CD1c-positive myeloid dendritic cell (primary cell): ENCODE data around the gene RGS5.
"Not testable (repeated sequence)": the region's sequence is repeated elsewhere in the genome, so short reads cannot be mapped to it uniquely, and the experiment has no call there.

ENCODE experiments used
- DNase-seq: peaks from one replicate; pipeline ENCODE4 v3.0.0-alpha.2; 2016; ENCODE audit errors: extremely low spot score

The RGS5 gene, protein sequence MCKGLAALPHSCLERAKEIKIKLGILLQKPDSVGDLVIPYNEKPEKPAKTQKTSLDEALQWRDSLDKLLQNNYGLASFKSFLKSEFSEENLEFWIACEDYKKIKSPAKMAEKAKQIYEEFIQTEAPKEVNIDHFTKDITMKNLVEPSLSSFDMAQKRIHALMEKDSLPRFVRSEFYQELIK

DNA sequence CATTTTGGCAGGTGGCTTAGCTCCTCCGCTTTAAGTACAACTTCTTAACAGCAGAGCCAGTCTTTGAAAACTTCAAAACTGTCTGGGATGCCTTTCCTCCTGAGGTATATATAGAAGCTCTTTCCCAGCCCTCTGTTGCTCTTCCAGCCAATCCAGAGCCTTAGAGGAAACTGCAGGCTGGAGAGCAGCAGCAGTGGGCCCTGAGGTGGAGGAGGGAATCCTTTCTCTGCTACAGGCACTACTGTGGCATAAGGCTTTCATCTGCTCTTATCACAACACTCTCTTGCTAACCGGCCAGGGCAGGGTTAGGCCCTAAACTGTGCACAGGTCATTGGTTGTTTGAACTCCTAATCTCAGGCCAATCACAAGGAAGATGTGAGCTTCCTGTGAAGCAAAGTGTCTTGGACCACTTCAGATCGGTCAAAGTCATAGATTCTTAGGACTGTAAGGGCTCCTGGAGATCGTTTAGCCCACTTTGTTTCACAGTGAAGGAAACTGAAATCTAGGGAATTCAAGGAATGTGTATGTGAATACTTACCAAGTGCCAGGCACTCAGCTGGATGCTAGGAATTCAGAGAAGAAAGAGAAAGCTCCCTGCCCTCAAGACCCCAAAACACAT, at the start of gene RGS5:
Gene RGS5, minus strand, starts transcription at position 84 of the 619 bp plus-strand sequence. Its CDS starts 81 bp downstream, at position 3.
- no peak for DNase-seq

DNA sequence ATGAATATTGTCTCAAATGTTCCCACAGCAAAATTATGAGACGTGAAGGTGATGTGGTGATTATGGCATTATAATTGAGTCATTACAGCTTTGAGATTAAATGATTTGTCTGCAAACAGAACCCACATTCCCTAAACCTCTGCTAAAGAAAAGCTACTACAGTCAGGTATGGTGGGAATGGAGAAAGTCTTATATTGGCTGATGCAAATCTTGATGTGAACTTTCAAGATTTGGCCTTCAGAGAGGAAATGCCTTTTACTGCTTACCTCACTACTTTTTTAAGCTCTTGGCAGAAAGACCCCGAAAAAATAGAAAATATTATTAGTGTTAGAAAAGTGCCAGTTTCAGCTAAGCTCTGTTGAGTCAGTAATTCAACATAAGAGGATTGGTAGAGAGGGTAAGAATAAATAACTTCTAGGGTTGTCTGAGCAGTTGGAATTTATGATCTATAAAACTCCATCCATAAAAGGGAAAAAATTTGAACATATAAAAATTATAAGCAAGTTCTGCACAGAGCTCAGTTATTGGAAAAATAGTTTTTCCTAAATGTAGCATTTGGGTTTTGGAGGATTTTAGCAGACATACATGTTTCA, 47.8 kb upstream of the RGS5 start:
- no peak for DNase-seq

- no peak for DNase-seq
These were observed 45.3 kb upstream of the RGS5 start for GRCh38 chr1:163248064-163248463.

GRCh38 chr1:163244648-163245047, 41.9 kb upstream of the RGS5 start:
- DNase-seq = not testable (repeated sequence)

- DNase-seq = no peak
These were observed 39.0 kb upstream of the RGS5 start for GRCh38 chr1:163241746-163242145.

DNA sequence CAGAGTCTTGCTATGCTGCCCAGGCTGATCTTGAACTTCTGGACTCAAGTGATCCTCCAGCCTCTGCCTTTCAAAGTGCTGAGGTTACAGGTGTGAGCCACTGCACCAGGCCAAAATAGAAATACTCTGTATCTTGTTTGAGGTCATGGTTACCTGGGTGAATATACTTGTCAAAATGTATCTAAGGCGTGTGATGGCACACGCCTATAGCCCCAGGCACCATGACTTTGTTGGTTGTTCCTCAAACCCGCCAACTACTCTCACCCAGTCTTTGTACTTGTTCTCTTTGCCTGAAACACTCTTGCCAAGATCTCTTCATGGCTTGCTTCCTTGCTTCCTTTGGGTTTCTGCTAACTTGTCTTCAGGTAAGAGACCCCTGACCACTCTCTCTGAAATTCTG, 38.0 kb upstream of the RGS5 start:
- no peak for DNase-seq

- not testable (repeated sequence) for DNase-seq
These were observed 30.9 kb upstream of the RGS5 start for GRCh38 chr1:163233643-163234042.

GRCh38 chr1:163231385-163231784, 28.7 kb upstream of the RGS5 start:
- DNase-seq = no peak

GRCh38 chr1:163230827-163231226, 28.1 kb upstream of the RGS5 start:
- DNase-seq = no peak

DNA sequence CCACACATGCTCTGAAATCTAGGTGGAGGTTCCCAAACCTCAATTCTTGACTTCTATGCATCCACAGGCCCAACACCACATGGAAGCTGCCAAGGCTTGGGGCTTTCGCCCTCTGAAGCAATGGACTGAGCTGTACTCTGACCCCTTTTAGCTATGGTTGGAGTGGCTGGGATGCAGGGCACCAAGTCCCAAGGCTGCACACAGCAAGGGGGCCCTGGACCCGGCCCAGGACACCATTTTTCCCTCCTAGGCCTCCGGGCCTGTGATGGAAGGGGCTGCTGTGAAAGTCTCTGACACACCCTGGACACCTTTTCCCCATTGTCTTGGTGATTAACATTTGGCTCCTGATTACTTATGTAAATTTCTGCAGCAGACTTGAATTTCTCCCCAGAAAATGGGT, 25.6 kb upstream of the RGS5 start:
- DNase-seq = not testable (repeated sequence)

GRCh38 chr1:163227126-163227525, 24.4 kb upstream of the RGS5 start:
- no peak for DNase-seq

GRCh38 chr1:163213626-163214025, 10.9 kb upstream of the RGS5 start:
- DNase-seq = no peak

DNA sequence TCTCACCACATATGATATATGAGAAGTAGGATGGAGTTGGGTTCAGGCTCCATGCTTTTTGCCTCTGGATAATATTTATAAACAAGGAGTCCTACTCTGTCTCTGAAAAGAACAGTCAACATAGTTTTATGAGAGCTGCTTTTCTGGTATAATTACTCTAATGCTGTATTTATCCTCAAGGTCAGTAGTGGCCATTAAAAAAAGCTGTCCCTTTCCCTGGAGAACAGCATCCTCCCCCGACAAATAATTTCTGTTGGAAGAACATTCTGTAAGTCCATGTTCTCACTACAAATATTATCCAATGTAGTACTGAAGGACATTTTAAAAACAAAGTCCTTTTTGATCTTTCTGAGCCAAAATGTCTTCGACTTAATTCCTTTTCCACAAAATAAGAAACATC, 9.0 kb upstream of the RGS5 start:
- no peak for DNase-seq

DNA sequence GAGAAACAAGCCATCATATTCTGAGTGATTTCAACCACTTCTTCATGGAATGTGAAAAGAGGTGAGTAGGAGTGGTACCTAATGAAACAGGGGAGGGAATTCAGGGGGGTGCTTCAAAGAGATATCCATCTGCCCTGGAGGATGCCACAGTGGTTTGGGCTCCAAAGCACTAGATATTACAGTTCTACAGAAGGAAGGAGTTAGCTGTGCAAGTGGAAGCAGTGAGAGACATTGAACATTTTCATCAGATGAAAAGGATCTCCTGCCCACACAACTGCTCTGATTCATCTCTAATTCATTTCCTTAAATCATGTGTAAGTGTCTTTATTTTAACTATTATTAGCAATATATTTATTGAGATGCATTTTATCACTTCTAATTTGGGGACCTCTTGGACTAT, 2.8 kb upstream of the RGS5 start:
- no peak for DNase-seq

DNA sequence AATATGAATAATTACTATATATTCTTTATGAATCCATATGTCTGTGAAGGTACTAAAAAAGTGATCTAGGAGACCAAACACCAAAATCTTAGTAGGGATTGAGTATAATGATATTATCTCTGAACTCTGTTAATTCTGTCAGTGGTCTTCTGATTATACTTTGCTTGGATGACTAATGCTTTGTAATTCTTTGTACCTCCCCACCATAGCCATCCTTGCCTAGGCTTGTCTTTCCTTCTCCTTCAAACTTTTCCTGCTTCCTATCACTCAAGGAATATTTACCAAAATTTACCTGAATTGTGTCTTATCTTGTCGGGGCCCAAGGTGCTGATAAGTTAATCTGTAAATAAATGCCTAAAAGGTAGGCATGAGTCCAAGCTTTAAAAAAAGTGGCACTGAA, 845 bp upstream of the RGS5 start:
- no peak for DNase-seq

DNA sequence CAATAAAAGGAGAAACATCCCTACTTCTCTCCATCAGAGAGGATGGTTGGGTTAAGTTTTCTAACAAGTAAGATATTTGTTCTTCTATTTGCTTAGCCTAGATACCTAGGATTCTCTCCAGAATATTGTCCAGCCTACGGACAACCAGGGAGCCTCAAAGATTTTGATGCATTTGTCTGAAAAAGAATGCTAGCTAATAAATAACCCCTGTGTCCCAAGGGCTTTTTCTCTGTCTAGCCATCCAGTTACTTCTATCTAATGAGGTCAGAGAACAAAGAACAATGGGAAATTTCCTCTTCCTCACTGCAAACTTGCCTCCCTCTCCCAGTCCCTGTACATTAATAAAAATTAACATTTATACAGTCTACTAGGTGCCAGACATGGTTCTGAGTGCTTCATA, 810 bp downstream of the RGS5 start:
- DNase-seq = no peak

- no peak for DNase-seq
These were observed 5.7 kb downstream of the RGS5 start for GRCh38 chr1:163197022-163197421.

DNA sequence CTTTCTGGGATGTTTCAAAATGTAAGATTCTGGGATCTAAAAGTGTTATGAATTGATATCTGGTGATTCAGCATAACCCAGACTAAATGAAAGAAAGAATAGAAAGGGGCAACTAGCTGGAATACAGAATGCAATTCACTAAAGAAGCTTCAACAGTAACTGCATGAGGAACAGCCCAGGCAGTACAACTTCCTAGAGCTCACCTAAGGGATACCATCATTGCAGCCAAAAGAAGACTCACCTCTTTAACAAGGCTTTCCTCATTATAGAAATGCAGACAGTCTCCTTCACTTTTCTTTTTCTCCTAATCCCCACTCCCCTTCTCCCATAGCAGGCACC, 6.3 kb downstream of the RGS5 start:
- no peak for DNase-seq

GRCh38 chr1:163195728-163196448, 6.8 kb downstream of the RGS5 start:
- no peak for DNase-seq

DNA sequence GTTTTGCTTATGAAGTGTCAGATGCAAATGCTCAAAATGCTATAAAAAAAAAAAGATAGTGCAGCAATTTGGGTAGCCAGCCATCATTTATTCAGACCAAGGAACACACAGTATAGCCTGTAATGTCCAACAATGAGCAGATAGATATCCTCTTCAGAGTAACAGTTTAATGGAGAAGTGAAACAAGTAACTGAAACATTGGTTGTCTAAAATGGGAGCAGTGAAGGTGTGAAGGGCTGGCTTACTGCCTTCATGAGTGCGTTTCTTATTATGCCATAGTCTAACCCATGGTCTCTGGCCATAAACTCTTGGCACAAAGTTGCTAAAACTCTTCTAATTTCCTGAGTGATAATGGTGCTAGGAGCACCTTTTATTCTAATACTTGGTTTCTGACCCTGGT, 11.4 kb downstream of the RGS5 start:
- no peak for DNase-seq

DNA sequence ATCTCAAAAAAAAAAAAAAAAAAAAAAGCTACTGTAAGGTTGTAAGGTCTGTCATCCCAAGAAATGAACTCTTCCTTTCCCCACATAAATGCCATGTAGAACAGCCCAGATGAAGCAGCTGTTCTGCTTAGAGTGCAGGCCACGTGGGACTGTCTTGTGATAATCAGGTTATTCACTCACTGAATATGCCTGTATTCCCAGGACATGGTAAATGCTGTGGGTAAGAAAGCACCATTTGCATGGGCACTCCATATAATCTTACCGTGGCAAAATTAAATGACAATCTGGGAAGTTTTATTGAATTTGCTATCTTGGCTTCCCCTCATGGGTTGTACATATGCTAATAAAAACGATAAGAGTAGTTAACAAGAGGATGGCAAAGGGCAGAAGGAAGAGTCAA, 13.8 kb downstream of the RGS5 start:
- DNase-seq = no peak

GRCh38 chr1:163187849-163188248, 14.9 kb downstream of the RGS5 start:
- no peak for DNase-seq

GRCh38 chr1:163186862-163187261, 15.9 kb downstream of the RGS5 start:
- no peak for DNase-seq
